ENCODE data around the gene NHERF1.

- no peak for TF ChIP-seq CTCF (IDR thresholded peaks at IDR 0.05)
- TF ChIP-seq POLR2A (IDR thresholded peaks at IDR 0.05): no peak
These were observed 45.1 kb upstream of the NHERF1 start for GRCh38 chr17:74703311-74703710.

Data from right lobe of liver (tissue), 4 donors.